ENCODE results near the gene NR1H2.

The NR1H2 gene

DNA sequence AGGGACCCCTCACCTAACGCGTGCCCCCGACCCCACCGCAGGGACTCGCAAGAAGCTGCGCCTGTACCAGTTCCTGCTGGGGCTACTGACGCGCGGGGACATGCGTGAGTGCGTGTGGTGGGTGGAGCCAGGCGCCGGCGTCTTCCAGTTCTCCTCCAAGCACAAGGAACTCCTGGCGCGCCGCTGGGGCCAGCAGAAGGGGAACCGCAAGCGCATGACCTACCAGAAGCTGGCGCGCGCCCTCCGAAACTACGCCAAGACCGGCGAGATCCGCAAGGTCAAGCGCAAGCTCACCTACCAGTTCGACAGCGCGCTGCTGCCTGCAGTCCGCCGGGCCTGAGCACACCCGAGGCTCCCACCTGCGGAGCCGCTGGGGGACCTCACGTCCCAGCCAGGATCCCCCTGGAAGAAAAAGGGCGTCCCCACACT is 51.8 kb downstream of the NR1H2 start:
- no peak for DNase-seq

DNA sequence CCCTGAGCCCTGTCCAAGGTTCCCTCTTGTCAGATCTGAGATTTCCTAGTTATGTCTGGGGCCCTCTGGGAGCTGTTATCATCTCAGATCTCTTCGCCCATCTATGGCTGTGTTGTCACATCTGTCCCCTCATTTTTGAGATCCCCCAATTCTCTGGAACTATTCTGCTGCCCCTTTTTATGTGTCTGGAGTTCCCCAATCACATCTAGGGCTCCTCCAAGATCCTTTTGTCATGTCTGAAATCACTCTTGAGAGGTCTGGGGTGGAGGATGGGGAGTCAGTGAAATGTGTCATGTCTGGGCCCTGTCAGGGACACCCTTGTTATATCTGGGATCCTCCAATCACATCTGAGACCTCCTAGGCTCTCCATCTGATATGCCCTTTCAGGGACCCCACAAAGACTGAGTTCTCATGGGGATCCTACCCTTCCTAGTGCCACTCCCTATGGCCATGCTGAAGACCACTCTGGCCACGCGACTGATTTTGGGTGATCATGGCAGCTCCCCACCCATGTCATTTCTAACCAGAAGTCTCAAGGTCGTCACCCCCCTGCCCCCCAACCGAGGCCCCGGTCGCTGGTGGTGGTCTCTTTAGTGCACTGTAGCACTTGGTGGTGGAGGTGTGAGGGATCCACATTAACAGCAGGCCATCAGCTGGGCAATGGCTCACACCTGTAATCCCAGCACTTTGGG is 52.7 kb downstream of the NR1H2 start:
- no peak for DNase-seq

DNA sequence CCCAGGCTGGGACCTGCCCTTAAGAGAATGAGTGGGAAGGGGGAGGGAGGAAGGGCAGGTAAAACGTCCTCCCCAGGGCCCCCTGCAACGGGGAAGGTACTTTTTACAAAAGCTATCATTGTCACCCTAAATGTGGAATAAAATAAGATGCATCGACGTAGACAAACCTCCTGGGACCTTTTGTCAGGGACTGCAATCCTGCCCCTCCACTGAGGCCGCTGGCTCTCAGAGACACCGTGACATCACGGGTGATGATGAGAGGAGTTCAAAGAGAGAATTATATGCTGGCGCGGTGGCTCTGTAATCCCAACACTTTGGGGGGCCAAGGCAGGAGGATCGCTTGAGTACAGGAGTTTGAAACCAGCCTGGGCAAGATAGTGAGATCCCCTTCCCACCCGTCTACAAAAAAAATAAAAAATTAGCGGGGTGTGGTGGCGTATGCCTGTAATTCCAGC is 54.7 kb downstream of the NR1H2 start:
- DNase-seq, result no peak

DNA sequence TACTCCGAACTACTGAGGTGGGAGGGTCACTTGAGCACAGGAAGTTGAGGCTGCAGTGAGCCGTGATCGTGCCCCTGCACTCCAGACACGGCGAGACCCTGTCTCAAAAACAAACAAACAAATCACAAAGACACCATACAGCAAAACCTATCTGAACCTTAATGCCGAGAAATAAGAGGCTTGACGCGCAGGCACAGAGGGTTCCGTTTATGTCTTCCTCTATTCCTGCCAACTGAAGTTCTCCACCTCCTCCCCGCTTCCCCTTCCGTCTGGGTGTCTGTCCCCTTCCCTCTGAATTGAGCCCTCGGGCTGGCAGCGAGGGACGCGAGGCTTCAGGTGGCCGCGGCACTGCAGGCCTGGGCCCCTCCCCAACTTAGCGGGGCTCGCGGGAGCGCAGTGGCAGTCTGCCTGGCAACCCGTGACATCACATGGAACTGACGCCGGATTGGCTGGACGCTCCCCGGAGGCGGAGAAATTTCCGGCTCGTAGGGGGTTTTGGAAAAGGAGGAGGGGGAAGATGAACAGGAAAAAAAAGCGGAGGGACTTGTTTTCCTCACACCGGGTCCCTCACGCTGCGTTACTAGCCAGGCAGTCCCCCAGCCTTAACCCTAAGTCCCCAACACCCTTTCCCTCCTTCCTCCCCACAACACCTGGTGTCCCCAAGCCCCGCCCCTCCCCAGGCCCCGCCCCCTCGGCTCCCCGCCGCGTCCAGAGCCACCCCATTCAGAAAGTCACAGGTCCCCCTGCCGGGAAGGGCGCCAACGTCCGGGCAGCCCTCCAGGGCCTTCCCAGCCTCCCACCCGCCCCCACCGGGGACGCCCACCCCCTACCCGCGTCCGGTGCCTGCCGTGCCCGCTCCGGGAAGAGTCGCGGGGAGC is 55.3 kb downstream of the NR1H2 start:
- peak; percentile 79 to 84 for DNase-seq

DNA sequence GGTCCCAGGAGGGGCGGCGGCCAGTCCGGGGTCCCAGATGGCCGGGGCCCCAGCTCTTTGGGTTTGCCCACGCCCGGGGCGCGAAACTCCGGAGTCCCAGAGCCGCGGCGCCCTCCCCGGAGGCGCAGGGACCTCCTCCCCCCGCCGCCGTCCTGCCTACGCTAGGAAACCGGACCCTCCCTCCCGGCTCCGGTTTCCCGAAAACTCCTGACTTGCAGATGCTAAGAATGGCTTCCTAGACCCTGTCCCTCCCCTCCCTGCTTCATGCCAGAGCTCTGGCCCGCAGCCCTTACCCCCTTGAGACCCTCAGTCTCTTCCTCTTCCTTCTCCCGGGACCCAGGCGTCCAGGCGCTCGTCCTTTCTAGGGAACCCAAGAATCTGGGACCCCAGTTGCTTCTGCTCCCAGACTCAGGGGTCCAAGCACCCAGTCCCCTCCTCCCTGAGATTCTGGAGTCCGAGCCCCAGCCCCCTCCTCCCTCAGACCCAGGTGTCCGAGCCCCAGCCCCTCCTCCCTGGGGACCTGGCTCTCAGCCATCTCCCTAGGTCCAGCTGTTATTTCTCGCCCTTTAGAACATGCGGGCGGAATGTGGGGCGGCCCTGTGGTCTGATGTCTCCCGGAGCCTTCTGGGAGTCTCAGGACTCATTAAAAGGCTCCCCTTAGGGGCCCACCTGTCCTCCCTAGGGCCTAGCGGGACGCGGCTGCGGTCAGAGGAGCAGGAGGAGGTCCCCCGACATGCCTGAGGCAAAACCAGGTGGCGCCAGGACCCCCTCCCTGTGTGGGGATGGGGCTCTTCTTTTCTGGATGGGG is 56.2 kb downstream of the NR1H2 start, which contains the start of gene MYBPC2:
Gene MYBPC2, plus strand, starts transcription at position 672 of the 808 bp plus-strand sequence. Its CDS starts 62 bp downstream, at position 734.
- DNase-seq, result no peak
